Measurements from ENCODE around the gene DNAAF1. TPM values are rescaled to one million over a fixed set of nuclear protein-coding genes. Genes with fewer than 3 reads are reported as not detected.

DNAAF1 gene
- total RNA-seq, 1 donor, result 0.36 TPM

GRCh38 chr16:84141143-84141670 lies 3.9 kb upstream of the DNAAF1 start:
- Histone ChIP-seq H3K4me2 (ENCODE audit: insufficient read depth, low read length) (no peak overlapping the region), H4K20me1 (ENCODE audit: insufficient read depth, low read length) (peaks cover 23% of the 10 kb centered on the region), H3K4me1 (ENCODE audit: insufficient read depth, low read length) (peaks cover 9% of the 10 kb centered on the region), H3K4me3 (ENCODE audit: insufficient read depth, low read length) (no peak overlapping the region), H3K27ac (ENCODE audit: low read depth, low read length) (no peak overlapping the region), H2AFZ (ENCODE audit: low read length) (no peak overlapping the region), H3K27me3 (ENCODE audit: insufficient read depth, low read length) (peaks cover 3% of the 10 kb centered on the region), H3K79me2 (ENCODE audit: insufficient read depth, low read length) (peaks cover 76% of the 10 kb centered on the region), H3K9me3 (ENCODE audit: low read depth, low read length) (no peaks in the 10 kb centered on the region), H3K36me3 (ENCODE audit: insufficient read depth, low read length) (no peaks in the 10 kb centered on the region)
- DNase-seq (ENCODE audit: insufficient read length, low spot score, missing footprints), result no peak
- TF ChIP-seq CTCF (IDR thresholded peaks at IDR 0.05; ENCODE audit: extremely low read depth, low read depth, low read length), result no peak

GRCh38 chr16:84143081-84143480 lies 2.0 kb upstream of the DNAAF1 start:
- H3K27me3 ChIP-seq (ENCODE audit: insufficient read depth, low read length), result peaks cover 9% of the 10 kb centered on the region
- no peaks in the 10 kb centered on the region for H3K9me3 ChIP-seq (ENCODE audit: low read depth, low read length)
- no peak for TF ChIP-seq CTCF (IDR thresholded peaks at IDR 0.05; ENCODE audit: extremely low read depth, low read depth, low read length)
- H4K20me1 ChIP-seq (ENCODE audit: insufficient read depth, low read length), result peaks cover 11% of the 10 kb centered on the region
- H3K27ac ChIP-seq (ENCODE audit: low read depth, low read length), result no peak overlapping the region
- H3K36me3 ChIP-seq (ENCODE audit: insufficient read depth, low read length), result no peaks in the 10 kb centered on the region
- DNase-seq (ENCODE audit: insufficient read length, low spot score, missing footprints), result no peak
- peaks cover 57% of the 10 kb centered on the region for H3K79me2 ChIP-seq (ENCODE audit: insufficient read depth, low read length)
- no peak overlapping the region for H3K4me2 ChIP-seq (ENCODE audit: insufficient read depth, low read length)
- peaks cover 7% of the 10 kb centered on the region for H3K4me1 ChIP-seq (ENCODE audit: insufficient read depth, low read length)
- H2AFZ ChIP-seq (ENCODE audit: low read length), result no peak overlapping the region
- no peak overlapping the region for H3K4me3 ChIP-seq (ENCODE audit: insufficient read depth, low read length)

GRCh38 chr16:84143784-84144199 lies 1.3 kb upstream of the DNAAF1 start:
- DNase-seq (ENCODE audit: insufficient read length, low spot score, missing footprints), result no peak
- H3K27ac ChIP-seq (ENCODE audit: low read depth, low read length), result peak overlapping the region; percentile 2
- peaks cover 9% of the 10 kb centered on the region for H4K20me1 ChIP-seq (ENCODE audit: insufficient read depth, low read length)
- peak overlapping the region; percentile 90 for H3K4me3 ChIP-seq (ENCODE audit: insufficient read depth, low read length)
- peak overlapping the region; percentile 93 for H2AFZ ChIP-seq (ENCODE audit: low read length)
- peaks cover 7% of the 10 kb centered on the region for H3K4me1 ChIP-seq (ENCODE audit: insufficient read depth, low read length)
- peaks cover 52% of the 10 kb centered on the region for H3K79me2 ChIP-seq (ENCODE audit: insufficient read depth, low read length)
- H3K4me2 ChIP-seq (ENCODE audit: insufficient read depth, low read length), result peak overlapping the region; percentile 99
- peaks cover 9% of the 10 kb centered on the region for H3K27me3 ChIP-seq (ENCODE audit: insufficient read depth, low read length)
- no peaks in the 10 kb centered on the region for H3K36me3 ChIP-seq (ENCODE audit: insufficient read depth, low read length)
- TF ChIP-seq CTCF (IDR thresholded peaks at IDR 0.05; ENCODE audit: extremely low read depth, low read depth, low read length), result no peak
- no peaks in the 10 kb centered on the region for H3K9me3 ChIP-seq (ENCODE audit: low read depth, low read length)

GRCh38 chr16:84144209-84144858 lies 774 bp upstream of the DNAAF1 start:
- peaks cover 9% of the 10 kb centered on the region for H3K27me3 ChIP-seq (ENCODE audit: insufficient read depth, low read length)
- peak overlapping the region; percentile 99 for H3K4me2 ChIP-seq (ENCODE audit: insufficient read depth, low read length)
- DNase-seq (ENCODE audit: insufficient read length, low spot score, missing footprints), result peak; percentile 84

More at GRCh38 chr16:84144209-84144858, 774 bp upstream of the DNAAF1 start:
- Histone ChIP-seq H3K27ac (ENCODE audit: low read depth, low read length) (peak overlapping the region; percentile 2), H3K9me3 (ENCODE audit: low read depth, low read length) (no peaks in the 10 kb centered on the region), H2AFZ (ENCODE audit: low read length) (peak overlapping the region; percentile 93), H3K4me3 (ENCODE audit: insufficient read depth, low read length) (peak overlapping the region; percentile 90), H4K20me1 (ENCODE audit: insufficient read depth, low read length) (peaks cover 4% of the 10 kb centered on the region), H3K79me2 (ENCODE audit: insufficient read depth, low read length) (peaks cover 47% of the 10 kb centered on the region), H3K4me1 (ENCODE audit: insufficient read depth, low read length) (peaks cover 4% of the 10 kb centered on the region), H3K36me3 (ENCODE audit: insufficient read depth, low read length) (no peaks in the 10 kb centered on the region)
- TF ChIP-seq CTCF (IDR thresholded peaks at IDR 0.05; ENCODE audit: extremely low read depth, low read depth, low read length), result peak; percentile 15
